DOHH2 (cell line): Measurements from ENCODE around the gene TOX4.

Experiments used
- H3F3A ChIP-seq: fragments of 200-600 bp; sonication (generic), shearing (Covaris generic); 2 replicates; pipeline ENCODE4 v1.6.0; 2016; ENCODE audit warnings: antibody characterized with exemption, mild to moderate bottlenecking; ENCODE audit not compliant: control insufficient read depth, insufficient read depth
- H3K27ac ChIP-seq: fragments of 200-600 bp; sonication (generic); 2 replicates; pipeline ENCODE4 v1.5.1; 2014; ENCODE audit warnings: low read depth, mild to moderate bottlenecking, low read length, moderate library complexity
- H3K27me3 ChIP-seq: fragments of 200-600 bp; sonication (generic); 2 replicates; pipeline ENCODE4 v1.6.1; 2014; ENCODE audit warnings: mild to moderate bottlenecking, low read length, mixed read lengths; ENCODE audit not compliant: control insufficient read depth
- H3K36me3 ChIP-seq: fragments of 200-600 bp; sonication (generic); 2 replicates; pipeline ENCODE4 v1.6.1; 2014; ENCODE audit warnings: mild to moderate bottlenecking, low read length, moderate library complexity, mixed read lengths; ENCODE audit not compliant: control insufficient read depth
- H3K4me1 ChIP-seq: fragments of 200-600 bp; sonication (generic); 2 replicates; pipeline ENCODE4 v1.6.1; 2014; ENCODE audit warnings: mild to moderate bottlenecking, low read length, mixed read lengths; ENCODE audit not compliant: control insufficient read depth
- H3K4me2 ChIP-seq: fragments of 200-600 bp; sonication (generic); 2 replicates; pipeline ENCODE4 v1.6.0; 2014; ENCODE audit warnings: mild to moderate bottlenecking, low read length, moderate library complexity
- H3K4me3 ChIP-seq: fragments of 200-600 bp; sonication (generic); 2 replicates; pipeline ENCODE4 v1.5.1; 2014; ENCODE audit warnings: mild to moderate bottlenecking, low read length, mixed read lengths
- H3K79me2 ChIP-seq: fragments of 200-600 bp; sonication (generic); 2 replicates; pipeline ENCODE4 v1.6.1; 2014; ENCODE audit warnings: mild to moderate bottlenecking, low read length, mixed read lengths; ENCODE audit not compliant: control insufficient read depth
- H3K9me2 ChIP-seq: fragments of 200-600 bp; sonication (generic); replicated peaks from 2 replicates; pipeline ENCODE4 v1.6.1; 2014; ENCODE audit warnings: mild to moderate bottlenecking, low read length, mixed read lengths; ENCODE audit not compliant: control insufficient read depth
- H3K9me3 ChIP-seq: fragments of 200-600 bp; sonication (generic); 2 replicates; pipeline ENCODE4 v1.6.1; 2014; ENCODE audit warnings: antibody characterized with exemption, low read length, mixed read lengths; ENCODE audit not compliant: control insufficient read depth, insufficient read depth
- H4K20me1 ChIP-seq: fragments of 200-600 bp; sonication (generic); 2 replicates; pipeline ENCODE4 v1.6.0; 2014; ENCODE audit warnings: low read depth, mild to moderate bottlenecking, antibody characterized with exemption, low read length, moderate library complexity; ENCODE audit not compliant: control insufficient read depth, insufficient read depth
- EZH2phosphoT487 ChIP-seq: fragments of 200-600 bp; sonication (generic); IDR thresholded peaks from 2 replicates; pipeline ENCODE4 v1.6.1; 2017; ENCODE audit warnings: borderline replicate concordance, mild to moderate bottlenecking, antibody characterized with exemption, low read length, moderate library complexity, mixed read lengths
- TF ChIP-seq, protein P1 (sequence below): fragments of 200-600 bp; sonication (generic); IDR thresholded peaks from one replicate; pipeline ENCODE4 v1.5.1; 2014; ENCODE audit warnings: antibody characterized with exemption, mild to moderate bottlenecking, low read depth, low read length; ENCODE audit not compliant: poor library complexity, severe bottlenecking

Gene TOX4

GRCh38 chr14:21509432-21510143, 32.6 kb downstream of the TOX4 start:
- Histone ChIP-seq H3K27me3 (no peaks in the 10 kb centered on the region), H3K79me2 (peaks cover 62% of the 10 kb centered on the region), H3K27ac (no peak overlapping the region), H3K9me2 (no peaks in the 10 kb centered on the region), H3K4me2 (peak overlapping the region; percentile 79), H3K36me3 (peaks cover 32% of the 10 kb centered on the region), H3K4me1 (peaks cover 21% of the 10 kb centered on the region), H3F3A (peaks cover 5% of the 10 kb centered on the region; the same call in 1 of the 2 replicates), H3K9me3 (no peaks in the 10 kb centered on the region), H4K20me1 (no peaks in the 10 kb centered on the region), H3K4me3 (peak overlapping the region; percentile 95)
- TF ChIP-seq EZH2phosphoT487: no peak
- TF ChIP-seq, protein P1, sequence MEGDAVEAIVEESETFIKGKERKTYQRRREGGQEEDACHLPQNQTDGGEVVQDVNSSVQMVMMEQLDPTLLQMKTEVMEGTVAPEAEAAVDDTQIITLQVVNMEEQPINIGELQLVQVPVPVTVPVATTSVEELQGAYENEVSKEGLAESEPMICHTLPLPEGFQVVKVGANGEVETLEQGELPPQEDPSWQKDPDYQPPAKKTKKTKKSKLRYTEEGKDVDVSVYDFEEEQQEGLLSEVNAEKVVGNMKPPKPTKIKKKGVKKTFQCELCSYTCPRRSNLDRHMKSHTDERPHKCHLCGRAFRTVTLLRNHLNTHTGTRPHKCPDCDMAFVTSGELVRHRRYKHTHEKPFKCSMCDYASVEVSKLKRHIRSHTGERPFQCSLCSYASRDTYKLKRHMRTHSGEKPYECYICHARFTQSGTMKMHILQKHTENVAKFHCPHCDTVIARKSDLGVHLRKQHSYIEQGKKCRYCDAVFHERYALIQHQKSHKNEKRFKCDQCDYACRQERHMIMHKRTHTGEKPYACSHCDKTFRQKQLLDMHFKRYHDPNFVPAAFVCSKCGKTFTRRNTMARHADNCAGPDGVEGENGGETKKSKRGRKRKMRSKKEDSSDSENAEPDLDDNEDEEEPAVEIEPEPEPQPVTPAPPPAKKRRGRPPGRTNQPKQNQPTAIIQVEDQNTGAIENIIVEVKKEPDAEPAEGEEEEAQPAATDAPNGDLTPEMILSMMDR: no peak

GRCh38 chr14:21510735-21511657, 34.0 kb downstream of the TOX4 start, which contains the start of gene METTL3:
METTL3 (minus strand) TSS chr14:21511340; CDS start chr14:21511223, 117 bp downstream.
- Histone ChIP-seq H3K27me3 (no peaks in the 10 kb centered on the region), H3K36me3 (peaks cover 32% of the 10 kb centered on the region), H3K9me2 (no peaks in the 10 kb centered on the region), H3K4me1 (peaks cover 21% of the 10 kb centered on the region), H3K9me3 (no peaks in the 10 kb centered on the region), H3K4me2 (peak within 1 kb of the TSS; percentile 79), H3F3A (peaks cover 5% of the 10 kb centered on the region; the same call in 1 of the 2 replicates), H3K27ac (peak within 1 kb of the TSS; percentile 47), H3K4me3 (peak within 1 kb of the TSS; percentile 95), H3K79me2 (peaks cover 51% of the 10 kb centered on the region), H4K20me1 (no peaks in the 10 kb centered on the region)
- TF ChIP-seq, protein P1: no peak
- no peak for TF ChIP-seq EZH2phosphoT487

- no peak for TF ChIP-seq EZH2phosphoT487
- TF ChIP-seq, protein P1: no peak
- H3K79me2 ChIP-seq: peaks cover 19% of the 10 kb centered on the region
- H3K27ac ChIP-seq: no peak overlapping the region
- peaks cover 15% of the 10 kb centered on the region for H3K4me1 ChIP-seq
- H3K9me2 ChIP-seq: no peaks in the 10 kb centered on the region
- peaks cover 5% of the 10 kb centered on the region; the same call in 1 of the 2 replicates for H3F3A ChIP-seq
- no peaks in the 10 kb centered on the region for H4K20me1 ChIP-seq
- H3K36me3 ChIP-seq: peaks cover 8% of the 10 kb centered on the region
- H3K9me3 ChIP-seq: no peaks in the 10 kb centered on the region
- no peak overlapping the region for H3K4me2 ChIP-seq
- no peak overlapping the region for H3K4me3 ChIP-seq
- no peaks in the 10 kb centered on the region for H3K27me3 ChIP-seq
Measured at GRCh38 chr14:21514341-21514740, 37.3 kb downstream of the TOX4 start.
